Hematopoietic multipotent progenitor cell treated with erythropoietin and hydrocortisone succinate and interleukin-3 and kit ligand, for 4 days (in vitro differentiated cells): ENCODE data around the gene HMGCS1.
"Not testable (repeated sequence)": the region's sequence is repeated elsewhere in the genome, so short reads cannot be mapped to it uniquely, and the experiment has no call there.

ENCODE experiments used
- DNase-seq: peaks from one replicate; pipeline ENCODE4 v3.0.0-alpha.2; 2015

Gene HMGCS1

GRCh38 chr5:43312076-43312661 lies 1.0 kb downstream of the HMGCS1 start:
- DNase-seq = no peak

GRCh38 chr5:43309637-43310036 lies 3.6 kb downstream of the HMGCS1 start:
- no peak for DNase-seq

- DNase-seq = no peak
These were observed 4.1 kb downstream of the HMGCS1 start for GRCh38 chr5:43309122-43309521.

DNA sequence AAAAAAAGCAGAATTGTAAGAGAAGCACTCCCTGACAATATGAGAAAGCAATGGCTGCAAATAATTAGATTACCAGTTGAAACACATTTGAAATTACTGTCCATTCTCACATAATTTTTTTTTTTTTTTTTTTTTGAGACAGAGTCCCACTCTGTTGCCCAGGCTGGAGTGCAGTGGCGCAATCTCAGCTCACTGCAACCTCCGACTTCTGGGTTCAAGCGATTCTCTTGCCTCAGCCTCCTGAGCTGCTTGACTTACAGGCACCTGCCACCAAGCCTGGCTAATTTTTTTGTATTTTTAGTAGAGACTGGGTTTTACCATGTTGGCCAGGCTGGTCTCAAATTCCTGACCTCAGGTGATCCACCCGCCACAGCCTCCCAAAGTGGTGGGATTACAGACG lies 6.3 kb downstream of the HMGCS1 start:
- not testable (repeated sequence) for DNase-seq

- peak; percentile 91 for DNase-seq
These were observed 7.2 kb downstream of the HMGCS1 start for GRCh38 chr5:43305948-43306565.

- DNase-seq = no peak
These were observed 8.7 kb downstream of the HMGCS1 start for GRCh38 chr5:43304525-43304924.

GRCh38 chr5:43303242-43303641 lies 10.0 kb downstream of the HMGCS1 start:
- DNase-seq = no peak

GRCh38 chr5:43302481-43302880 lies 10.7 kb downstream of the HMGCS1 start:
- no peak for DNase-seq

DNA sequence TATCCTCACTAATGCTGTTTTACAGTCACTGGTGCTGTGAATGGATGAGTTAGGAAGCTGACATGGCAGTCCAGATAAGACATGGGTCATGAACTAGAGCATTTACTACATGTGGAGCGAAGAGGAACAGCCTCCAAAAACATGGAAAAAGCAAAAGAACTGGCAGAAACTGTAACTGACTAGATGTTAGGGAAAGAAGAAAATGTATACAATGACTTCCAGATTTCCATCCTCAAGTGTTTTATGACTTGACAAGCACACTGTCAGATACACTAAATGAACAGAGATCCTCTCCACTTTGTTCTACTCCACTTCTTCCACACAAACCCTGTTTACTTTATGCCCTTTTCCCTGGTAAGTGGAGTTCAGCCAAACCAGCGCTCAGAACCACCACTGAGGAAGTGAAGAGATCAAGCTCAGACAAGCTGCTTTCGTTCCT lies 11.5 kb downstream of the HMGCS1 start:
- no peak for DNase-seq

DNA sequence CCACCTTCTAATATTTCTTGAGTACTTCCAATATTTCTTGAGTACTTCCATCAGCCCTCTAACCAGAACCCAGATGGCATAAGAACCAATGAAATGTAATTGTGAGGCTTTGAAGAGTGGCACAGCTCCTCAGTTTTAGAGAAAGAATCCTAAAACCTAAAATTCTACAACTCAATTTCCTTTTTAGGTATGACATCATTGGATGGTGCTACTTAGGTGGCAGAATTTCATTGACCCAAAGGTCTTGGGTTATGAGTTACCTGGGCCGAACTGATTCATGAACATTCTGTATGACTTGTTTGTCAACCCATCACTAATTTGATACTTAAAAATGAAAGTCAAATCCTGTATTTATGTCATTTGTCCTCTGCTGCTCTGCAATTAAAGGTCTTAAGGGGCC lies 13.1 kb downstream of the HMGCS1 start:
- no peak for DNase-seq

- DNase-seq = no peak
These were observed 14.8 kb downstream of the HMGCS1 start for GRCh38 chr5:43298443-43298842.

- no peak for DNase-seq
These were observed 16.4 kb downstream of the HMGCS1 start for GRCh38 chr5:43296835-43297234.

GRCh38 chr5:43295202-43295601 lies 18.0 kb downstream of the HMGCS1 start:
- no peak for DNase-seq

- DNase-seq = no peak
These were observed 19.0 kb downstream of the HMGCS1 start for GRCh38 chr5:43294226-43294625.

GRCh38 chr5:43290726-43291125 lies 22.5 kb downstream of the HMGCS1 start:
- no peak for DNase-seq

- no peak for DNase-seq
These were observed 24.9 kb downstream of the HMGCS1 start for GRCh38 chr5:43288269-43288831.

DNA sequence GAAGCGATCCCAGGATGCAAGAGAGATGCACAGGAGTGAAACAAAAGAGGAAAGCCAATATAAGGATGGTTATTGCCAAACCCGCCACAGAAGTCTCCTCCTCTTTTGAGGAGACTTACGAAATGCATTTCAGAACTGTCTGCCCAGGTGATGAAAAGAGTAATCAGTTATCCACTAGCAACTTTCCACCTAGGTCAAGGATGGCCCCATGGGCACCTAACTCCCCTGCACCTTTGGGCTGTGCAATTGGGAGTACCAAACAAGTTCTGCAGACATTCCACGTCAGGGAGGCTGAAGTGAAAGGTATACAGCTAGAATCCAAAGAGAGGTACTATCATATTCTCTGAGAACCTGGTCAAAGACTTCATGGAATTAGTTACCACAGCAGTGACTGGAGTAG lies 25.7 kb downstream of the HMGCS1 start:
- no peak for DNase-seq

DNA sequence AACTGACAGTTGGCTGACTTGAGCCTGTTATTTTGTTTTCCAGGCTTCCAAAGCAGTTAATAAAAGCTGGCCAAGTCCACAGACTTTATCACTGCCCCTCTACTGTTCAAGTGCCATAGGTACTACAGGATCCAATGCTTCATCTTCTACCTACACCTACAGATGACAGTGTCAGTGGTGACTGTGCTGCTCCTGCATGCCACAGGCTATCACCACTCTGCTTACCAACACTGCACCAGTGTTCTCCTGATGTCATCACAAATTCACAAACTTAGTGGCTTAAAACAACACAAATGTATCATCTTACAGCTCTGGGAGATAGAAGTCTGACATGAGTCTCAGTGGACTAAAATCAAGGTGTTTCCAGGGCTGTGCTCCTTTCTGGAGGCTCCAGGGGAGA lies 26.6 kb downstream of the HMGCS1 start:
- no peak for DNase-seq

- DNase-seq = no peak
These were observed 31.2 kb downstream of the HMGCS1 start for GRCh38 chr5:43281840-43282658.

DNA sequence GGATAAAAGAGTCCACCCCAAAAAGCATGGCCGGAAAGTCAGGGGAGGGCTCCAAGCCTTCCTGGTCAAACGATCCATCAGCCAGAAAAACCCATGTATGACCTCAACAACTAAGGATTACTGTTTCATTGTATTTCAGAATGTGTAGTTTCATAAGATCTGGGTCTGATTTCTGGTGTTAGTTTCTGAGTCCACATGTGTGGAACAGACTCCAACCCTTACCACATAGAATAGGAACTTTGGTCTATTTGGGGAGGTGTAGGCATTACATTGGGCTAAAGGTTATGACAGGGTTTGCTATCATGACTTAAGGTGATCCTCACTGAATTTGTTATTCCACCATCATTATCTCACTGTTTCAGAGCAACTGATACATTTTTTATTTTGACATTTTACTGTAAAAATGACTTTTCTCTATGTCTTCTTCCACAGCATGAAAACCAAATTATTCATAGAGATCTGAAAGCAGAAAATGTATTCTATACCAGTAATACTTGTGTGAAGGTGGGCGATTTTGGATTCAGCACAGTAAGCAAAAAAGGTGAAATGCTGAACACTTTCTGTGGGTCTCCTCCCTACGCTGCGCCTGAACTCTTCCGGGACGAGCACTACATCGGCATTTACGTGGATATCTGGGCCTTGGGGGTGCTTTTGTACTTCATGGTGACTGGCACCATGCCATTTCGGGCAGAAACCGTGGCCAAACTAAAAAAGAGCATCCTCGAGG lies 33.5 kb downstream of the HMGCS1 start:
- no peak for DNase-seq

DNA sequence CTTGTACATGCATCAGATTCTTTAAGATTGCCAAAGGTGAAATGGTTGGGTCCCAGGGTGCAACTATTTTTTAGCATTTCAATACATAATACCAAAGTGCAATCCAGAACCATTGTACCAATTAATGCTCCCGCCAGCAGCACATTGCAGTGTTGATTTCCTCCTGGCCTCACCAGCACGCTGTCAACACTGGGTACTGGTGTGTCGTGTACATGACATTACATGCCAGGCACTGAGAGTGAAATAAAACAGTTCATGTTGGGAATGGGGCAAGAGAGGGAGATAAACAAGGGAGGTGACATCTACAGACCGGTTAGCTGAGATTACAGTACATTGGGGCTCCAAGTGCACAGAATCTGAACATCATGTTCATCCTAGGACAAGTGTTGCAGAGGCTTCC lies 37.8 kb downstream of the HMGCS1 start:
- DNase-seq = no peak

- DNase-seq = peak; percentile 68
These were observed 38.6 kb downstream of the HMGCS1 start for GRCh38 chr5:43274435-43275114.

DNA sequence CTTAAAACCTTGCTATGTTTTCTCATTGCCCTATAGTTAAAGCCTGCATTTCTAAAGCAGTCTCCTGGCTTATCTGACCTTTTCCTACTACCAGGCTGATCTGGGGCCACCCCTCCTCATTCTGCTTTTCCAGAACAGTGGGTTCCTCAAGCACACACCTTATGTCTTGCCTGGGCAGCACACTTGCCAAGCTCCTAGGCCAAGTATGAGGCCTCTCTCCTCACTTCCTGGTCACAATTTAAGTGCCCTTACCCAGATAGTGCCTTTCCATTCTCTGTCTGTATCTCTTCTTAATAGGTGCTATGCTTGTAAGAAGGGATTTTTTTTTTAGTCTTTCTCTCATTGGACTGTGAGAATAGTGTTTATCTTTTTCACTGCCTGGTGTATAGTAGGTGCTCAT lies 39.7 kb downstream of the HMGCS1 start:
- no peak for DNase-seq
